Mesendoderm (in vitro differentiated cells): Measurements from ENCODE around the gene NPL.

Source experiments
- DNase-seq: peaks from one replicate; pipeline ENCODE4 v3.0.0; 2013
- H2AK5ac ChIP-seq: 2 replicates; pipeline ENCODE4 v1.6.1; 2013; ENCODE audit warnings: low read length, inconsistent platforms
- H2BK120ac ChIP-seq: 2 replicates; pipeline ENCODE4 v1.6.1; 2013; ENCODE audit warnings: low read depth, mild to moderate bottlenecking, low read length, moderate library complexity, mixed read lengths
- H2BK15ac ChIP-seq: replicated peaks from 2 replicates; pipeline ENCODE4 v1.6.1; 2013; ENCODE audit warnings: low read depth, mild to moderate bottlenecking, moderate library complexity
- H2BK5ac ChIP-seq: 2 replicates; pipeline ENCODE4 v1.6.1; 2013; ENCODE audit warnings: low read length, inconsistent platforms
- H3K18ac ChIP-seq: 2 replicates; pipeline ENCODE4 v1.6.1; 2013; ENCODE audit warnings: mild to moderate bottlenecking, low read length, mixed read lengths
- H3K23ac ChIP-seq: one replicate; pipeline ENCODE4 v1.6.1; 2013; ENCODE audit warnings: low read length
- H3K27ac ChIP-seq: 2 replicates; pipeline ENCODE4 v1.5.1; 2013; ENCODE audit warnings: low read depth, mild to moderate bottlenecking, inconsistent platforms, low read length, moderate library complexity
- H3K27me3 ChIP-seq: 2 replicates; pipeline ENCODE4 v1.6.1; 2013; ENCODE audit warnings: low read length, control low read depth, mild to moderate bottlenecking, inconsistent platforms; ENCODE audit not compliant: insufficient read depth, poor library complexity
- H3K36me3 ChIP-seq: 2 replicates; pipeline ENCODE4 v1.6.1; 2013; ENCODE audit warnings: low read length, inconsistent platforms; ENCODE audit not compliant: control insufficient read depth, insufficient read depth
- H3K4ac ChIP-seq: one replicate; pipeline ENCODE4 v1.6.1; 2013; ENCODE audit warnings: low read depth, mild to moderate bottlenecking, low read length, moderate library complexity
- H3K4me1 ChIP-seq: 2 replicates; pipeline ENCODE4 v1.6.1; 2013; ENCODE audit warnings: low read depth, low read length, inconsistent platforms; ENCODE audit not compliant: control insufficient read depth
- H3K4me2 ChIP-seq: 2 replicates; pipeline ENCODE4 v1.6.1; 2013; ENCODE audit warnings: low read length
- H3K4me3 ChIP-seq: 2 replicates; pipeline ENCODE4 v1.5.1; 2013; ENCODE audit warnings: mild to moderate bottlenecking, low read length
- H3K56ac ChIP-seq: one replicate; pipeline ENCODE4 v1.6.1; 2013; ENCODE audit warnings: low read length
- H3K79me1 ChIP-seq: 2 replicates; pipeline ENCODE4 v1.6.1; 2013; ENCODE audit warnings: low read length, inconsistent platforms
- H3K79me2 ChIP-seq: 2 replicates; pipeline ENCODE4 v1.6.1; 2013; ENCODE audit warnings: mild to moderate bottlenecking, low read length; ENCODE audit not compliant: control insufficient read depth, insufficient read depth
- H3K9ac ChIP-seq: 2 replicates; pipeline ENCODE4 v1.6.1; 2013; ENCODE audit warnings: low read length, inconsistent platforms
- H4K5ac ChIP-seq: one replicate; pipeline ENCODE4 v1.6.1; 2013; ENCODE audit warnings: low read length
- H4K8ac ChIP-seq: one replicate; pipeline ENCODE4 v1.6.1; 2013; ENCODE audit warnings: low read depth, mild to moderate bottlenecking, control low read depth, low read length, moderate library complexity
- WGBS: extraction: QIAGEN DNeasy Blood & Tissue Kit; methylation state at CpG from one replicate; pipeline ENCODE4 v1.1.7; 2013; ENCODE audit warnings: low lambda C conversion rate, missing lambda C conversion rate; ENCODE audit not compliant: insufficient coverage; ENCODE audit errors: extremely low coverage; 5-methylcytosine and 5-hydroxymethylcytosine counted together

NPL gene

GRCh38 chr1:182795563-182796228 is 6.1 kb downstream of the NPL start:
- Histone ChIP-seq H3K27me3 (no peaks in the 10 kb centered on the region), H3K4me3 (no peak overlapping the region), H3K56ac (no peak overlapping the region), H3K9ac (no peak overlapping the region), H3K4ac (no peak overlapping the region), H3K4me1 (peaks cover 2% of the 10 kb centered on the region), H3K4me2 (no peak overlapping the region), H4K5ac (no peak overlapping the region), H2BK5ac (no peak overlapping the region), H3K36me3 (no peaks in the 10 kb centered on the region), H2AK5ac (no peak overlapping the region), H3K23ac (no peak overlapping the region), H3K18ac (no peak overlapping the region), H3K79me2 (no peaks in the 10 kb centered on the region), H3K79me1 (no peaks in the 10 kb centered on the region), H2BK120ac (no peak overlapping the region), H2BK15ac (no peak overlapping the region), H4K8ac (no peak overlapping the region), H3K27ac (no peak overlapping the region)
- no CpG with 5 or more reads among the region's 8 CpGs for WGBS
- DNase-seq, result no peak

- H3K18ac ChIP-seq, result no peak overlapping the region
- H3K4me3 ChIP-seq, result no peak overlapping the region
- no peaks in the 10 kb centered on the region for H3K27me3 ChIP-seq
- no peaks in the 10 kb centered on the region for H3K36me3 ChIP-seq
- H3K23ac ChIP-seq, result no peak overlapping the region
- no peaks in the 10 kb centered on the region for H3K79me2 ChIP-seq
- no peak overlapping the region for H2BK120ac ChIP-seq
- no peaks in the 10 kb centered on the region for H3K79me1 ChIP-seq
- H3K4me2 ChIP-seq, result no peak overlapping the region
- H3K56ac ChIP-seq, result no peak overlapping the region
- WGBS, result no CpG with 5 or more reads among the region's 4 CpGs
- H4K5ac ChIP-seq, result no peak overlapping the region
- H2BK15ac ChIP-seq, result no peak overlapping the region
- DNase-seq, result no peak
- no peak overlapping the region for H3K9ac ChIP-seq
- no peak overlapping the region for H4K8ac ChIP-seq
- H2AK5ac ChIP-seq, result no peak overlapping the region
- H3K27ac ChIP-seq, result no peak overlapping the region
- H2BK5ac ChIP-seq, result no peak overlapping the region
- H3K4me1 ChIP-seq, result no peaks in the 10 kb centered on the region
- H3K4ac ChIP-seq, result no peak overlapping the region
These were observed 12.6 kb downstream of the NPL start for GRCh38 chr1:182802006-182802803.

- no CpG with 5 or more reads among the region's 1 CpG for WGBS
- no peak overlapping the region for H2AK5ac ChIP-seq
- no peak overlapping the region for H3K27ac ChIP-seq
- H4K5ac ChIP-seq, result no peak overlapping the region
- no peak overlapping the region for H3K4ac ChIP-seq
- no peak overlapping the region for H3K9ac ChIP-seq
- no peaks in the 10 kb centered on the region for H3K36me3 ChIP-seq
- H3K18ac ChIP-seq, result no peak overlapping the region
- no peak overlapping the region for H3K4me2 ChIP-seq
- no peak overlapping the region for H3K23ac ChIP-seq
- no peaks in the 10 kb centered on the region for H3K79me2 ChIP-seq
- H2BK5ac ChIP-seq, result no peak overlapping the region
- H2BK15ac ChIP-seq, result no peak overlapping the region
- no peak overlapping the region for H4K8ac ChIP-seq
- H3K4me1 ChIP-seq, result no peaks in the 10 kb centered on the region
- no peaks in the 10 kb centered on the region for H3K79me1 ChIP-seq
- no peak overlapping the region for H2BK120ac ChIP-seq
- DNase-seq, result no peak
- no peaks in the 10 kb centered on the region for H3K27me3 ChIP-seq
- no peak overlapping the region for H3K4me3 ChIP-seq
- H3K56ac ChIP-seq, result no peak overlapping the region
These were observed 14.3 kb downstream of the NPL start for GRCh38 chr1:182803846-182804245.

- H3K27me3 ChIP-seq, result no peaks in the 10 kb centered on the region
- no peaks in the 10 kb centered on the region for H3K79me1 ChIP-seq
- H3K23ac ChIP-seq, result no peak overlapping the region
- H3K4me3 ChIP-seq, result no peak overlapping the region
- no peak overlapping the region for H2BK15ac ChIP-seq
- no peak overlapping the region for H3K56ac ChIP-seq
- peak overlapping the region; percentile 7 for H3K9ac ChIP-seq
- peak; percentile 92 for DNase-seq
- no peak overlapping the region for H4K8ac ChIP-seq
- H3K36me3 ChIP-seq, result no peaks in the 10 kb centered on the region
- no peak overlapping the region for H2AK5ac ChIP-seq
- no CpG with 5 or more reads among the region's 11 CpGs for WGBS
- H3K27ac ChIP-seq, result no peak overlapping the region
- no peak overlapping the region for H2BK120ac ChIP-seq
- H3K79me2 ChIP-seq, result no peaks in the 10 kb centered on the region
- H3K4me2 ChIP-seq, result no peak overlapping the region
- H4K5ac ChIP-seq, result no peak overlapping the region
- no peak overlapping the region for H3K4ac ChIP-seq
- no peak overlapping the region for H2BK5ac ChIP-seq
- H3K18ac ChIP-seq, result no peak overlapping the region
- H3K4me1 ChIP-seq, result peaks cover 5% of the 10 kb centered on the region
These were observed 16.6 kb downstream of the NPL start for GRCh38 chr1:182806015-182806678.

GRCh38 chr1:182807907-182808306 is 18.3 kb downstream of the NPL start:
- H3K27me3 ChIP-seq, result no peaks in the 10 kb centered on the region
- H4K8ac ChIP-seq, result no peak overlapping the region
- H3K27ac ChIP-seq, result no peak overlapping the region
- H2BK15ac ChIP-seq, result no peak overlapping the region
- H3K18ac ChIP-seq, result no peak overlapping the region
- H3K4me1 ChIP-seq, result peaks cover 5% of the 10 kb centered on the region
- no peak overlapping the region for H4K5ac ChIP-seq
- H3K79me1 ChIP-seq, result no peaks in the 10 kb centered on the region
- H3K79me2 ChIP-seq, result no peaks in the 10 kb centered on the region
- no peak overlapping the region for H2BK120ac ChIP-seq
- H2BK5ac ChIP-seq, result no peak overlapping the region
- DNase-seq, result no peak
- H3K4me2 ChIP-seq, result no peak overlapping the region
- no peak overlapping the region for H3K9ac ChIP-seq
- no peak overlapping the region for H3K4me3 ChIP-seq
- no peak overlapping the region for H2AK5ac ChIP-seq
- no peak overlapping the region for H3K4ac ChIP-seq
- H3K56ac ChIP-seq, result no peak overlapping the region
- no peaks in the 10 kb centered on the region for H3K36me3 ChIP-seq
- no CpG with 5 or more reads among the region's 3 CpGs for WGBS
- H3K23ac ChIP-seq, result no peak overlapping the region
